GM12878 (cell line): Measurements from ENCODE around the gene FAN1. TPM values are rescaled to one million over a fixed set of nuclear protein-coding genes. Genes with fewer than 3 reads are reported as not detected.

Experiments
- ASH2L ChIP-seq: fragments of 300-600, 200-600 bp; sonication (generic); IDR thresholded peaks from 2 replicates; pipeline ENCODE4 v1.6.1; 2017; ENCODE audit warnings: low read depth, mild to moderate bottlenecking, borderline replicate concordance
- BACH1 ChIP-seq: fragments of 450-650 bp; IDR thresholded peaks from 2 replicates; pipeline ENCODE4 v1.6.1; 2017; ENCODE audit warnings: mild to moderate bottlenecking, borderline replicate concordance
- CBFB ChIP-seq: IDR thresholded peaks from 2 replicates; pipeline ENCODE4 v1.6.1; 2016; ENCODE audit warnings: antibody characterized with exemption, low read depth
- GABPA ChIP-seq: IDR thresholded peaks from 2 replicates; pipeline ENCODE4 v1.6.1; 2014; ENCODE audit warnings: antibody characterized with exemption, low read depth, mild to moderate bottlenecking, inconsistent platforms
- POLR2AphosphoS5 ChIP-seq: IDR thresholded peaks from 2 replicates; pipeline ENCODE4 v1.6.1; 2011; ENCODE audit warnings: mild to moderate bottlenecking, low read length, inconsistent platforms
- RAD21 ChIP-seq: IDR thresholded peaks from 2 replicates; pipeline ENCODE4 v1.6.1; 2011; ENCODE audit warnings: mild to moderate bottlenecking, low read depth, low read length, moderate library complexity; ENCODE audit not compliant: insufficient read depth
- RAD51 ChIP-seq: fragments of 450-650 bp; IDR thresholded peaks from 2 replicates; pipeline ENCODE4 v1.6.1; 2016; ENCODE audit warnings: moderate library complexity, mild to moderate bottlenecking, inconsistent platforms
- TCF3 ChIP-seq: IDR thresholded peaks from 2 replicates; pipeline ENCODE4 v1.6.1; 2012; ENCODE audit warnings: low read depth, mild to moderate bottlenecking, low read length, borderline replicate concordance; ENCODE audit not compliant: insufficient read depth
- ZNF207 ChIP-seq: fragments of 450-650 bp; IDR thresholded peaks from 2 replicates; pipeline ENCODE4 v1.6.1; 2014; ENCODE audit warnings: antibody characterized with exemption, mild to moderate bottlenecking, borderline replicate concordance
- polyA plus RNA-seq, 11 experiments: library from polyadenylated mRNA; depleted of rRNA in 4 of 11; unstranded in 6 of 11; stranded (reverse) in 5 of 11; fragments of >200 nt; fragmentation: Nextera tagmentation in 4 of 11; fragmentation: Illumina TruSeq in 1 of 11; extraction: Ambion mirVana in 4 of 11; extraction: Trizol in 1 of 11; gene quantifications; 1 replicate in 1 of 11; 2 replicates in 10 of 11; pipeline versions ENCODE4 v1.2.1 to v1.2.3, GENCODE V29; 2011 to 2016; ENCODE audit warnings: inconsistent platforms in 2 of 11, missing spikeins in 2 of 11, low read depth in 1 of 11
- total RNA-seq, 4 experiments: library from RNA; depleted of rRNA in 3 of 4; stranded (reverse); fragments of >200 nt in 3 of 4; fragmentation: Illumina TruSeq in 1 of 4; extraction: Trizol in 1 of 4; gene quantifications; 2 replicates each; pipeline versions ENCODE4 v1.2.1 to v1.2.3, GENCODE V29; 2013 to 2021
- TF ChIP-seq, protein P1 (sequence below): fragments of 450-650 bp; IDR thresholded peaks from 2 replicates; pipeline ENCODE4 v1.6.1; 2018; ENCODE audit warnings: borderline replicate concordance, mild to moderate bottlenecking; ENCODE audit not compliant: partially characterized antibody
- TF ChIP-seq, protein P2 (sequence below): fragments of 450-650 bp; IDR thresholded peaks from 2 replicates; pipeline ENCODE4 v1.6.1; 2016; ENCODE audit warnings: mild to moderate bottlenecking
- TF ChIP-seq, protein P3 (sequence below), 3 experiments: IDR thresholded peaks in 2 of 3; conservative IDR thresholded peaks in 1 of 3; 2 replicates each; pipeline ENCODE4 v1.5.1; 2011; ENCODE audit warnings: low read depth in 3 of 3, low read length in 3 of 3, mild to moderate bottlenecking in 3 of 3, control low read depth in 2 of 3, moderate library complexity in 2 of 3, inconsistent platforms in 1 of 3, mixed read lengths in 1 of 3; ENCODE audit not compliant: control insufficient read depth in 2 of 3, insufficient read depth in 1 of 3; ENCODE audit errors: extremely low read depth in 1 of 3
- TF ChIP-seq, protein P4 (sequence below): fragments of 450-650 bp; IDR thresholded peaks from 2 replicates; pipeline ENCODE4 v1.6.1; 2016; ENCODE audit warnings: mild to moderate bottlenecking
- TF ChIP-seq, protein P5 (sequence below): IDR thresholded peaks from 2 replicates; pipeline ENCODE4 v1.6.1; 2012; ENCODE audit warnings: low read depth, low read length, improper control_type of control experiment
- TF ChIP-seq, protein P6 (sequence below): fragments of 150-350 bp; IDR thresholded peaks from 2 replicates; pipeline ENCODE4 v1.6.1; 2016; ENCODE audit warnings: low read depth, low read length

The FAN1 gene
- total and polyA plus RNA-seq, 10 of the 15 experiments (the other 5 are each of a cell fraction or from before 2014, with no cell fraction given), result 0.55 to 18.6 (median 12.6) TPM

DNA sequence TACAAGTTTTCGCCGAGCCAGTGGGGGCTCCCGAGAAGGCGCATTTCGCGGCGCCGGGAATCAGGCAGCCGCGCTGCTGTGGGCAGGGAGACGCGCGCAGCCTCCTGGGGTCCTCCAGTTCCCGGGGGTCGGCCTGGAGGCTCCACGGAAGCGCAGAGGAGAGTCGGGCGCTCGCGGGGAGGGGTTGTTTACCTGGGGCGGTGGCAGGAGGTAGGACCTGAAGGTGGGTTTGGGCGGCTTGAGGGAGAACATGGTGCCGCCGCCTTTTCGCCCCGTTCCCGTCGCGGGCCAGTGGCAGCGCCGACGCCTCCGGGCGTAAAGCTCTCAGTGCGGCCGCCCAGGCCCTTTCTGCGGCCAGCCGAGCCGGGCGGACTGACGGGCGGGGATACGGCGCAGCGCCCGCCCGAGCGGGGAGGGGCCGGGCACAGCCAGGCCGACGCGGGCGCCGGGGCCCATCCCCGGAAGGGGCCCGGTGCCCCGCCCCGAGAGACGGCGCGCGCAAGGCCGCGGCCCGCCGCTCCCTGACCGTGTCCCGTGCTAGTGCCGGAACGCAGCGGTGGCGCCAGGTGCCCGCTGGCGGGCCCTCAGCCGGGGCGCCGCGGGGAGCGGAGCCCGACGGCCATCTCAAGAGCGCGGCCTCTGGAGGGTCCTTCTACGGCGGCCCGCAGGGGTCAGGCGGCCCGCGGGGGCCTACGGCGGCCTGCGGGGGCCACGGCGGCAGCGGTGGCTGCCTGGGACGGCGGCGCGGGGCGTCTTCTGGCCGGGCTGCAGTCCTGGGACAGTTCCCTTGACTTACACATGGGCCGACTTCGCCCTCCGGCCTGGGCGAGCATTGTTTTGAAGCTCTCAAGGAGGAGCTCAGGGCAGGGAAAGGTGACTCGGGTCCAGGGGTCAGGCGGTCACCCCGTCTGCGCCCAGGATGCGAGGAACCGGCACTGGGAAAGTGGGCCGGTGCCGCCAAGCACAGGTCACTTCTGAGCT lies 87.8 kb downstream of the FAN1 start, which contains the start of gene MTMR10 (continued):
- TF ChIP-seq, protein P1, sequence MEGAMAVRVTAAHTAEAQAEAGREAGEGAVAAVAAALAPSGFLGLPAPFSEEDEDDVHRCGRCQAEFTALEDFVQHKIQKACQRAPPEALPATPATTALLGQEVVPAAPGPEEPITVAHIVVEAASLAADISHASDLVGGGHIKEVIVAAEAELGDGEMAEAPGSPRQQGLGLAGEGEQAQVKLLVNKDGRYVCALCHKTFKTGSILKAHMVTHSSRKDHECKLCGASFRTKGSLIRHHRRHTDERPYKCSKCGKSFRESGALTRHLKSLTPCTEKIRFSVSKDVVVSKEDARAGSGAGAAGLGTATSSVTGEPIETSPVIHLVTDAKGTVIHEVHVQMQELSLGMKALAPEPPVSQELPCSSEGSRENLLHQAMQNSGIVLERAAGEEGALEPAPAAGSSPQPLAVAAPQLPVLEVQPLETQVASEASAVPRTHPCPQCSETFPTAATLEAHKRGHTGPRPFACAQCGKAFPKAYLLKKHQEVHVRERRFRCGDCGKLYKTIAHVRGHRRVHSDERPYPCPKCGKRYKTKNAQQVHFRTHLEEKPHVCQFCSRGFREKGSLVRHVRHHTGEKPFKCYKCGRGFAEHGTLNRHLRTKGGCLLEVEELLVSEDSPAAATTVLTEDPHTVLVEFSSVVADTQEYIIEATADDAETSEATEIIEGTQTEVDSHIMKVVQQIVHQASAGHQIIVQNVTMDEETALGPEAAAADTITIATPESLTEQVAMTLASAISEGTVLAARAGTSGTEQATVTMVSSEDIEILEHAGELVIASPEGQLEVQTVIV, result no peak
- TF ChIP-seq RAD21, result 0 out of 2 replicates have a peak, but pooled peaks have one; percentile 4
- no peak for TF ChIP-seq RAD51
- peak; percentile 70; the same call in 1 of the 2 replicates for TF ChIP-seq TCF3
- TF ChIP-seq, protein P2, sequence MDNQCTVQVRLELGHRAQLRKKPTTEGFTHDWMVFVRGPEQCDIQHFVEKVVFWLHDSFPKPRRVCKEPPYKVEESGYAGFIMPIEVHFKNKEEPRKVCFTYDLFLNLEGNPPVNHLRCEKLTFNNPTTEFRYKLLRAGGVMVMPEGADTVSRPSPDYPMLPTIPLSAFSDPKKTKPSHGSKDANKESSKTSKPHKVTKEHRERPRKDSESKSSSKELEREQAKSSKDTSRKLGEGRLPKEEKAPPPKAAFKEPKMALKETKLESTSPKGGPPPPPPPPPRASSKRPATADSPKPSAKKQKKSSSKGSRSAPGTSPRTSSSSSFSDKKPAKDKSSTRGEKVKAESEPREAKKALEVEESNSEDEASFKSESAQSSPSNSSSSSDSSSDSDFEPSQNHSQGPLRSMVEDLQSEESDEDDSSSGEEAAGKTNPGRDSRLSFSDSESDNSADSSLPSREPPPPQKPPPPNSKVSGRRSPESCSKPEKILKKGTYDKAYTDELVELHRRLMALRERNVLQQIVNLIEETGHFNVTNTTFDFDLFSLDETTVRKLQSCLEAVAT, result no peak
- TF ChIP-seq BACH1, result peak; percentile 91
- TF ChIP-seq, protein P3, sequence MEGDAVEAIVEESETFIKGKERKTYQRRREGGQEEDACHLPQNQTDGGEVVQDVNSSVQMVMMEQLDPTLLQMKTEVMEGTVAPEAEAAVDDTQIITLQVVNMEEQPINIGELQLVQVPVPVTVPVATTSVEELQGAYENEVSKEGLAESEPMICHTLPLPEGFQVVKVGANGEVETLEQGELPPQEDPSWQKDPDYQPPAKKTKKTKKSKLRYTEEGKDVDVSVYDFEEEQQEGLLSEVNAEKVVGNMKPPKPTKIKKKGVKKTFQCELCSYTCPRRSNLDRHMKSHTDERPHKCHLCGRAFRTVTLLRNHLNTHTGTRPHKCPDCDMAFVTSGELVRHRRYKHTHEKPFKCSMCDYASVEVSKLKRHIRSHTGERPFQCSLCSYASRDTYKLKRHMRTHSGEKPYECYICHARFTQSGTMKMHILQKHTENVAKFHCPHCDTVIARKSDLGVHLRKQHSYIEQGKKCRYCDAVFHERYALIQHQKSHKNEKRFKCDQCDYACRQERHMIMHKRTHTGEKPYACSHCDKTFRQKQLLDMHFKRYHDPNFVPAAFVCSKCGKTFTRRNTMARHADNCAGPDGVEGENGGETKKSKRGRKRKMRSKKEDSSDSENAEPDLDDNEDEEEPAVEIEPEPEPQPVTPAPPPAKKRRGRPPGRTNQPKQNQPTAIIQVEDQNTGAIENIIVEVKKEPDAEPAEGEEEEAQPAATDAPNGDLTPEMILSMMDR (IDR thresholded peaks at IDR 0.05 in 2 of 3, conservative IDR thresholded peaks at IDR 0.05 in 1 of 3; ENCODE audit: control insufficient read depth in 2 of 3, extremely low read depth in 1 of 3, insufficient read depth in 1 of 3, low read depth in 3 of 3, low read length in 3 of 3), result no peak
- TF ChIP-seq, protein P4, sequence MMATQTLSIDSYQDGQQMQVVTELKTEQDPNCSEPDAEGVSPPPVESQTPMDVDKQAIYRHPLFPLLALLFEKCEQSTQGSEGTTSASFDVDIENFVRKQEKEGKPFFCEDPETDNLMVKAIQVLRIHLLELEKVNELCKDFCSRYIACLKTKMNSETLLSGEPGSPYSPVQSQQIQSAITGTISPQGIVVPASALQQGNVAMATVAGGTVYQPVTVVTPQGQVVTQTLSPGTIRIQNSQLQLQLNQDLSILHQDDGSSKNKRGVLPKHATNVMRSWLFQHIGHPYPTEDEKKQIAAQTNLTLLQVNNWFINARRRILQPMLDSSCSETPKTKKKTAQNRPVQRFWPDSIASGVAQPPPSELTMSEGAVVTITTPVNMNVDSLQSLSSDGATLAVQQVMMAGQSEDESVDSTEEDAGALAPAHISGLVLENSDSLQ, result no peak
- TF ChIP-seq, protein P5, sequence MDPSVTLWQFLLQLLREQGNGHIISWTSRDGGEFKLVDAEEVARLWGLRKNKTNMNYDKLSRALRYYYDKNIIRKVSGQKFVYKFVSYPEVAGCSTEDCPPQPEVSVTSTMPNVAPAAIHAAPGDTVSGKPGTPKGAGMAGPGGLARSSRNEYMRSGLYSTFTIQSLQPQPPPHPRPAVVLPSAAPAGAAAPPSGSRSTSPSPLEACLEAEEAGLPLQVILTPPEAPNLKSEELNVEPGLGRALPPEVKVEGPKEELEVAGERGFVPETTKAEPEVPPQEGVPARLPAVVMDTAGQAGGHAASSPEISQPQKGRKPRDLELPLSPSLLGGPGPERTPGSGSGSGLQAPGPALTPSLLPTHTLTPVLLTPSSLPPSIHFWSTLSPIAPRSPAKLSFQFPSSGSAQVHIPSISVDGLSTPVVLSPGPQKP, result 0 out of 2 replicates have a peak, but pooled peaks have one; percentile 5
- TF ChIP-seq ASH2L, result peak; percentile 81; the same call in 1 of the 2 replicates
- TF ChIP-seq POLR2AphosphoS5, result peak; percentile 86
- TF ChIP-seq, protein P6, sequence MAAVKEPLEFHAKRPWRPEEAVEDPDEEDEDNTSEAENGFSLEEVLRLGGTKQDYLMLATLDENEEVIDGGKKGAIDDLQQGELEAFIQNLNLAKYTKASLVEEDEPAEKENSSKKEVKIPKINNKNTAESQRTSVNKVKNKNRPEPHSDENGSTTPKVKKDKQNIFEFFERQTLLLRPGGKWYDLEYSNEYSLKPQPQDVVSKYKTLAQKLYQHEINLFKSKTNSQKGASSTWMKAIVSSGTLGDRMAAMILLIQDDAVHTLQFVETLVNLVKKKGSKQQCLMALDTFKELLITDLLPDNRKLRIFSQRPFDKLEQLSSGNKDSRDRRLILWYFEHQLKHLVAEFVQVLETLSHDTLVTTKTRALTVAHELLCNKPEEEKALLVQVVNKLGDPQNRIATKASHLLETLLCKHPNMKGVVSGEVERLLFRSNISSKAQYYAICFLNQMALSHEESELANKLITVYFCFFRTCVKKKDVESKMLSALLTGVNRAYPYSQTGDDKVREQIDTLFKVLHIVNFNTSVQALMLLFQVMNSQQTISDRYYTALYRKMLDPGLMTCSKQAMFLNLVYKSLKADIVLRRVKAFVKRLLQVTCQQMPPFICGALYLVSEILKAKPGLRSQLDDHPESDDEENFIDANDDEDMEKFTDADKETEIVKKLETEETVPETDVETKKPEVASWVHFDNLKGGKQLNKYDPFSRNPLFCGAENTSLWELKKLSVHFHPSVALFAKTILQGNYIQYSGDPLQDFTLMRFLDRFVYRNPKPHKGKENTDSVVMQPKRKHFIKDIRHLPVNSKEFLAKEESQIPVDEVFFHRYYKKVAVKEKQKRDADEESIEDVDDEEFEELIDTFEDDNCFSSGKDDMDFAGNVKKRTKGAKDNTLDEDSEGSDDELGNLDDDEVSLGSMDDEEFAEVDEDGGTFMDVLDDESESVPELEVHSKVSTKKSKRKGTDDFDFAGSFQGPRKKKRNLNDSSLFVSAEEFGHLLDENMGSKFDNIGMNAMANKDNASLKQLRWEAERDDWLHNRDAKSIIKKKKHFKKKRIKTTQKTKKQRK, result no peak
- TF ChIP-seq ZNF207, result peak; percentile 51; the same call in 1 of the 2 replicates
- no peak for TF ChIP-seq CBFB
- no peak for TF ChIP-seq GABPA
